ENCODE data around the gene HOMER3. TPM values are rescaled to one million over a fixed set of nuclear protein-coding genes. Genes with fewer than 3 reads are reported as not detected.

The HOMER3 gene
- total and polyA plus RNA-seq, 2 experiments from 2014 or later = 28.9 to 53.4 TPM

- Histone ChIP-seq H3K27me3 (peaks cover 3% of the 10 kb centered on the region), H3K79me2 (no peaks in the 10 kb centered on the region), H3K4me3 (no peak overlapping the region), H3K4me1 (ENCODE audit: insufficient read depth) (peaks cover 6% of the 10 kb centered on the region), H3K36me3 (replicated peaks; ENCODE audit: insufficient read depth, low read depth) (no peaks in the 10 kb centered on the region), H2AFZ (no peak overlapping the region), H3K9me2 (replicated peaks; ENCODE audit: insufficient read depth) (no peaks in the 10 kb centered on the region), H3K4me2 (no peak overlapping the region), H4K20me1 (ENCODE audit: insufficient read depth, poor library complexity, severe bottlenecking) (no peaks in the 10 kb centered on the region), H3K27ac (no peak overlapping the region), H3K9me3 (ENCODE audit: low read depth) (no peaks in the 10 kb centered on the region)
- DNase-seq (ENCODE audit: low spot score) = no peak
- WGBS (ENCODE audit: low lambda C conversion rate, missing lambda C conversion rate) = 93% methylated on average over 7 of the region's 7 CpGs
- TF ChIP-seq EZH2phosphoT487 (IDR thresholded peaks at IDR 0.05; ENCODE audit: low read depth, severe bottlenecking, unreplicated experiment) (no peak), EZH2 (IDR thresholded peaks at IDR 0.05; ENCODE audit: borderline replicate concordance) (no peak), CTCF (IDR thresholded peaks at IDR 0.05; ENCODE audit: poor library complexity) (no peak)
These were observed 39.5 kb downstream of the HOMER3 start for GRCh38 chr19:18901491-18901890.

GRCh38 chr19:18900700-18901481 is 40.1 kb downstream of the HOMER3 start:
- peaks cover 6% of the 10 kb centered on the region for H3K4me1 ChIP-seq (ENCODE audit: insufficient read depth)
- DNase-seq (ENCODE audit: low spot score) = no peak
- no peaks in the 10 kb centered on the region for H4K20me1 ChIP-seq (ENCODE audit: insufficient read depth, poor library complexity, severe bottlenecking)
- H3K4me2 ChIP-seq = no peak overlapping the region
- WGBS (ENCODE audit: low lambda C conversion rate, missing lambda C conversion rate) = 96% methylated on average over 17 of the region's 17 CpGs
- no peaks in the 10 kb centered on the region for H3K79me2 ChIP-seq
- H3K27ac ChIP-seq = no peak overlapping the region
- peaks cover 4% of the 10 kb centered on the region for H3K27me3 ChIP-seq
- H3K4me3 ChIP-seq = no peak overlapping the region
- no peaks in the 10 kb centered on the region for H3K9me3 ChIP-seq (ENCODE audit: low read depth)
- H3K36me3 ChIP-seq (replicated peaks; ENCODE audit: insufficient read depth, low read depth) = no peaks in the 10 kb centered on the region
- no peak overlapping the region for H2AFZ ChIP-seq
- H3K9me2 ChIP-seq (replicated peaks; ENCODE audit: insufficient read depth) = no peaks in the 10 kb centered on the region
- TF ChIP-seq EZH2phosphoT487 (IDR thresholded peaks at IDR 0.05; ENCODE audit: low read depth, severe bottlenecking, unreplicated experiment) (no peak), CTCF (IDR thresholded peaks at IDR 0.05; ENCODE audit: poor library complexity) (no peak)

- DNase-seq (ENCODE audit: low spot score) = no peak
- Histone ChIP-seq H3K27me3 (peaks cover 4% of the 10 kb centered on the region), H3K4me3 (no peak overlapping the region), H3K79me2 (no peaks in the 10 kb centered on the region), H3K9me2 (replicated peaks; ENCODE audit: insufficient read depth) (no peaks in the 10 kb centered on the region), H4K20me1 (ENCODE audit: insufficient read depth, poor library complexity, severe bottlenecking) (peaks cover under 1% of the 10 kb centered on the region), H3K4me1 (ENCODE audit: insufficient read depth) (peaks cover 6% of the 10 kb centered on the region), H3K36me3 (replicated peaks; ENCODE audit: insufficient read depth, low read depth) (no peaks in the 10 kb centered on the region), H3K9me3 (ENCODE audit: low read depth) (no peaks in the 10 kb centered on the region), H2AFZ (no peak overlapping the region), H3K27ac (no peak overlapping the region), H3K4me2 (no peak overlapping the region)
- WGBS (ENCODE audit: low lambda C conversion rate, missing lambda C conversion rate) = 93% methylated on average over 16 of the region's 20 CpGs
- TF ChIP-seq EZH2 (IDR thresholded peaks at IDR 0.05; ENCODE audit: borderline replicate concordance) (no peak), CTCF (IDR thresholded peaks at IDR 0.05; ENCODE audit: poor library complexity) (no peak), EZH2phosphoT487 (IDR thresholded peaks at IDR 0.05; ENCODE audit: low read depth, severe bottlenecking, unreplicated experiment) (no peak)
These were observed 41.1 kb downstream of the HOMER3 start for GRCh38 chr19:18899624-18900560.

Measured in hepatocyte (in vitro differentiated cells).